HEK293 (cell line): ENCODE measurements around the gene SEMA6A.
A peak's percentile ranks its signal among the peaks of the same experiment; 100 is the strongest.

Source experiments
- EGR2 ChIP-seq: fragments of 450-650 bp; formaldehyde crosslinking; IDR thresholded peaks from 2 replicates; pipeline ENCODE4 v1.5.1; 2016; ENCODE audit warnings: low read depth, missing biosample characterization, missing genetic modification characterization
- HOXC10 ChIP-seq: sonication (generic); formaldehyde crosslinking; IDR thresholded peaks from 2 replicates; pipeline ENCODE4 v1.8.1; 2023; ENCODE audit warnings: mild to moderate bottlenecking, missing genetic modification reagents
- KLF7 ChIP-seq: fragments of 450-650 bp; formaldehyde crosslinking; IDR thresholded peaks from 2 replicates; pipeline ENCODE4 v1.5.1; 2016; ENCODE audit warnings: missing biosample characterization, missing genetic modification characterization, borderline replicate concordance
- OSR2 ChIP-seq: fragments of 450-650 bp; formaldehyde crosslinking; IDR thresholded peaks from 2 replicates; pipeline ENCODE4 v1.5.1; 2016; ENCODE audit warnings: missing biosample characterization, missing genetic modification characterization
- RBAK ChIP-seq: fragments of 450-650 bp; formaldehyde crosslinking; IDR thresholded peaks from 2 replicates; pipeline ENCODE4 v1.5.1; 2016; ENCODE audit warnings: missing biosample characterization, missing genetic modification characterization
- SP7 ChIP-seq: fragments of 450-650 bp; formaldehyde crosslinking; IDR thresholded peaks from 2 replicates; pipeline ENCODE4 v1.5.1; 2016; ENCODE audit warnings: missing biosample characterization, missing genetic modification characterization
- WT1 ChIP-seq: fragments of 450-650 bp; formaldehyde crosslinking; IDR thresholded peaks from 2 replicates; pipeline ENCODE4 v1.5.1; 2016; ENCODE audit warnings: missing biosample characterization, missing genetic modification characterization
- ZBTB20 ChIP-seq: fragments of 450-650 bp; formaldehyde crosslinking; IDR thresholded peaks from 2 replicates; pipeline ENCODE4 v1.5.1; 2016; ENCODE audit warnings: missing biosample characterization, missing genetic modification characterization
- ZBTB48 ChIP-seq: fragments of 450-650 bp; formaldehyde crosslinking; IDR thresholded peaks from 2 replicates; pipeline ENCODE4 v1.5.1; 2016; ENCODE audit warnings: missing biosample characterization, missing genetic modification characterization
- ZFHX2 ChIP-seq: fragments of 450-650 bp; formaldehyde crosslinking; conservative IDR thresholded peaks from 2 replicates; pipeline ENCODE4 v1.5.1; 2016; ENCODE audit warnings: missing biosample characterization, missing genetic modification characterization
- ZFP37 ChIP-seq: fragments of 450-650 bp; formaldehyde crosslinking; IDR thresholded peaks from 2 replicates; pipeline ENCODE4 v1.5.1; 2016; ENCODE audit warnings: missing biosample characterization, missing genetic modification characterization
- ZFP69B ChIP-seq: fragments of 450-650 bp; formaldehyde crosslinking; IDR thresholded peaks from 2 replicates; pipeline ENCODE4 v1.5.1; 2016; ENCODE audit warnings: missing biosample characterization, missing genetic modification characterization
- ZNF184 ChIP-seq: fragments of 450-650 bp; IDR thresholded peaks from 2 replicates; pipeline ENCODE4 v1.5.1; 2018; ENCODE audit warnings: missing biosample characterization, mild to moderate bottlenecking, missing genetic modification characterization
- ZNF211 ChIP-seq: fragments of 450-650 bp; formaldehyde crosslinking; IDR thresholded peaks from 2 replicates; pipeline ENCODE4 v1.5.1; 2016; ENCODE audit warnings: low read depth, missing biosample characterization, missing genetic modification characterization
- ZNF366 ChIP-seq: fragments of 450-650 bp; formaldehyde crosslinking; conservative IDR thresholded peaks from 2 replicates; pipeline ENCODE4 v1.5.1; 2016; ENCODE audit warnings: missing biosample characterization, missing genetic modification characterization
- ZNF561 ChIP-seq: fragments of 450-650 bp; IDR thresholded peaks from 2 replicates; pipeline ENCODE4 v1.5.1; 2018; ENCODE audit warnings: missing biosample characterization, missing genetic modification characterization, borderline replicate concordance
- ZNF571 ChIP-seq: fragments of 450-650 bp; formaldehyde crosslinking; IDR thresholded peaks from 2 replicates; pipeline ENCODE4 v1.5.0; 2017; ENCODE audit warnings: missing biosample characterization, missing genetic modification characterization
- ZNF629 ChIP-seq: fragments of 450-650 bp; formaldehyde crosslinking; IDR thresholded peaks from 2 replicates; pipeline ENCODE4 v1.5.1; 2017; ENCODE audit warnings: missing biosample characterization, missing genetic modification characterization
- ZNF664 ChIP-seq: fragments of 450-650 bp; formaldehyde crosslinking; IDR thresholded peaks from 2 replicates; pipeline ENCODE4 v1.5.1; 2016; ENCODE audit warnings: missing biosample characterization, missing genetic modification characterization
- TF ChIP-seq, protein P1 (sequence below): fragments of 450-650 bp; formaldehyde crosslinking; IDR thresholded peaks from 2 replicates; pipeline ENCODE4 v1.5.1; 2016; ENCODE audit warnings: missing biosample characterization, missing genetic modification characterization
- TF ChIP-seq, protein P2 (sequence below): fragments of 450-650 bp; formaldehyde crosslinking; IDR thresholded peaks from 2 replicates; pipeline ENCODE4 v1.5.1; 2017; ENCODE audit warnings: missing biosample characterization, missing genetic modification characterization
- TF ChIP-seq, protein P3 (sequence below): fragments of 450-650 bp; IDR thresholded peaks from 2 replicates; pipeline ENCODE4 v1.5.1; 2018; ENCODE audit warnings: missing biosample characterization, mild to moderate bottlenecking, missing genetic modification characterization
- TF ChIP-seq, protein P4 (sequence below): fragments of 450-650 bp; formaldehyde crosslinking; IDR thresholded peaks from 2 replicates; pipeline ENCODE4 v1.5.1; 2016; ENCODE audit warnings: missing biosample characterization, missing genetic modification characterization
- TF ChIP-seq, protein P5 (sequence below): fragments of 450-650 bp; formaldehyde crosslinking; IDR thresholded peaks from 2 replicates; pipeline ENCODE4 v1.5.1; 2017; ENCODE audit warnings: missing biosample characterization, missing genetic modification characterization
- TF ChIP-seq, protein P6 (sequence below): fragments of 450-650 bp; formaldehyde crosslinking; IDR thresholded peaks from 2 replicates; pipeline ENCODE4 v1.5.1; 2016; ENCODE audit warnings: missing biosample characterization, missing genetic modification characterization
- TF ChIP-seq, protein P7 (sequence below): fragments of 450-650 bp; formaldehyde crosslinking; IDR thresholded peaks from 2 replicates; pipeline ENCODE4 v1.5.1; 2016; ENCODE audit warnings: missing biosample characterization, missing genetic modification characterization
- TF ChIP-seq, protein P8 (sequence below): fragments of 450-650 bp; formaldehyde crosslinking; IDR thresholded peaks from 2 replicates; pipeline ENCODE4 v1.5.1; 2017; ENCODE audit warnings: missing biosample characterization, missing genetic modification characterization

The SEMA6A gene

DNA sequence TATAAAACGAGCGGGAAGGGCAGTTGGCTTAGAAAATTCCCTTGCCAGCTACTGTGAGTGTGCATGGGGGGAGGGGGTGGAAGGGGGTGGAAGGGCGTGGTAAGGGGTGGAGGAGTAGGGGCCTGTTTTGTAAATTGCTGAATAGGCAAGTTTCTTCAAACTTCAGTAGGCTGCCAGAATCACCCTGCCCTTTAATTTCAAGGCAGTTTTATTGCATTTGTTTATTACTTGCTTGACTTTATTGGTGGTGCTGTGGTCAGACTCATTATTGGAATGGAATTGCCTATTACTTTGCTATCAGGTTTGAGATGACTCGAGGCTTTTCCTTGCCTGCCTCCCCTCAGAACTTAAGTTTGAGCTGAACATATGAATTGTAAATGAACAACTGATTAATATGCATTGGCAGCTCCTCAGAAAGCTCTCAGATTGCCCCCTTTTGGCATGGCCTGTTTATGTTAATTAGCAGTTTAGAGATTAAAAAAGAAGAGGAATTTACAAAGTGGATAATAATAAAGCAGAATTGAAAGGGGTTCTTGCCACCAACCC lies 76.0 kb downstream of the SEMA6A start (continued):
- TF ChIP-seq ZNF571 (tag by site-specific recombination) (no peak), RBAK (no peak), SP7 (tag by site-specific recombination) (peak; percentile 44; the same call in 1 of the 2 replicates), ZFP37 (tag by site-specific recombination) (no peak), KLF7 (tag by site-specific recombination) (peak; percentile 80; the same call in 1 of the 2 replicates), HOXC10 (CRISPR knock-in tag) (no peak), ZNF366 (tag by site-specific recombination) (no peak), ZNF664 (tag by site-specific recombination) (no peak), ZFHX2 (tag by site-specific recombination) (0 out of 2 replicates have a peak, but pooled peaks have one; percentile 29), ZNF211 (tag by site-specific recombination) (no peak), EGR2 (tag by site-specific recombination) (0 out of 2 replicates have a peak, but pooled peaks have one; percentile 26), OSR2 (tag by site-specific recombination) (peak; percentile 49; the same call in 1 of the 2 replicates), ZNF561 (no peak), ZFP69B (tag by site-specific recombination) (no peak), ZBTB20 (peak; percentile 78), ZNF629 (no peak), ZNF184 (no peak), ZBTB48 (peak; percentile 18; the same call in 1 of the 2 replicates), WT1 (tag by site-specific recombination) (0 out of 2 replicates have a peak, but pooled peaks have one; percentile 14)
- TF ChIP-seq, protein P1, sequence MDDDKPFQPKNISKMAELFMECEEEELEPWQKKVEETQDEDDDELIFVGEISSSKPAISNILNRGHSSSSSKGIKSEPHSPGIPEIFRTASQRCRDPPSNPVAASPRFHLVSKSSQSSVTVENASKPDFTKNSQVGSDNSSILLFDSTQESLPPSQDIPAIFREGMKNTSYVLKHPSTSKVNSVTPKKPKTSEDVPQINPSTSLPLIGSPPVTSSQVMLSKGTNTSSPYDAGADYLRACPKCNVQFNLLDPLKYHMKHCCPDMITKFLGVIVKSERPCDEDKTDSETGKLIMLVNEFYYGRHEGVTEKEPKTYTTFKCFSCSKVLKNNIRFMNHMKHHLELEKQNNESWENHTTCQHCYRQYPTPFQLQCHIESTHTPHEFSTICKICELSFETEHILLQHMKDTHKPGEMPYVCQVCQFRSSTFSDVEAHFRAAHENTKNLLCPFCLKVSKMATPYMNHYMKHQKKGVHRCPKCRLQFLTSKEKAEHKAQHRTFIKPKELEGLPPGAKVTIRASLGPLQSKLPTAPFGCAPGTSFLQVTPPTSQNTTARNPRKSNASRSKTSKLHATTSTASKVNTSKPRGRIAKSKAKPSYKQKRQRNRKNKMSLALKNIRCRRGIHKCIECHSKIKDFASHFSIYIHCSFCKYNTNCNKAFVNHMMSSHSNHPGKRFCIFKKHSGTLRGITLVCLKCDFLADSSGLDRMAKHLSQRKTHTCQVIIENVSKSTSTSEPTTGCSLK = no peak
- TF ChIP-seq, protein P2, sequence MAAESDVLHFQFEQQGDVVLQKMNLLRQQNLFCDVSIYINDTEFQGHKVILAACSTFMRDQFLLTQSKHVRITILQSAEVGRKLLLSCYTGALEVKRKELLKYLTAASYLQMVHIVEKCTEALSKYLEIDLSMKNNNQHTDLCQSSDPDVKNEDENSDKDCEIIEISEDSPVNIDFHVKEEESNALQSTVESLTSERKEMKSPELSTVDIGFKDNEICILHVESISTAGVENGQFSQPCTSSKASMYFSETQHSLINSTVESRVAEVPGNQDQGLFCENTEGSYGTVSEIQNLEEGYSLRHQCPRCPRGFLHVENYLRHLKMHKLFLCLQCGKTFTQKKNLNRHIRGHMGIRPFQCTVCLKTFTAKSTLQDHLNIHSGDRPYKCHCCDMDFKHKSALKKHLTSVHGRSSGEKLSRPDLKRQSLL (tag by site-specific recombination) = no peak
- TF ChIP-seq, protein P3, sequence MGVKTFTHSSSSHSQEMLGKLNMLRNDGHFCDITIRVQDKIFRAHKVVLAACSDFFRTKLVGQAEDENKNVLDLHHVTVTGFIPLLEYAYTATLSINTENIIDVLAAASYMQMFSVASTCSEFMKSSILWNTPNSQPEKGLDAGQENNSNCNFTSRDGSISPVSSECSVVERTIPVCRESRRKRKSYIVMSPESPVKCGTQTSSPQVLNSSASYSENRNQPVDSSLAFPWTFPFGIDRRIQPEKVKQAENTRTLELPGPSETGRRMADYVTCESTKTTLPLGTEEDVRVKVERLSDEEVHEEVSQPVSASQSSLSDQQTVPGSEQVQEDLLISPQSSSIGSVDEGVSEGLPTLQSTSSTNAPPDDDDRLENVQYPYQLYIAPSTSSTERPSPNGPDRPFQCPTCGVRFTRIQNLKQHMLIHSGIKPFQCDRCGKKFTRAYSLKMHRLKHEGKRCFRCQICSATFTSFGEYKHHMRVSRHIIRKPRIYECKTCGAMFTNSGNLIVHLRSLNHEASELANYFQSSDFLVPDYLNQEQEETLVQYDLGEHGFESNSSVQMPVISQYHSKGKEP (tag by site-specific recombination) = peak; percentile 86
- TF ChIP-seq, protein P4, sequence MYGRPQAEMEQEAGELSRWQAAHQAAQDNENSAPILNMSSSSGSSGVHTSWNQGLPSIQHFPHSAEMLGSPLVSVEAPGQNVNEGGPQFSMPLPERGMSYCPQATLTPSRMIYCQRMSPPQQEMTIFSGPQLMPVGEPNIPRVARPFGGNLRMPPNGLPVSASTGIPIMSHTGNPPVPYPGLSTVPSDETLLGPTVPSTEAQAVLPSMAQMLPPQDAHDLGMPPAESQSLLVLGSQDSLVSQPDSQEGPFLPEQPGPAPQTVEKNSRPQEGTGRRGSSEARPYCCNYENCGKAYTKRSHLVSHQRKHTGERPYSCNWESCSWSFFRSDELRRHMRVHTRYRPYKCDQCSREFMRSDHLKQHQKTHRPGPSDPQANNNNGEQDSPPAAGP (tag by site-specific recombination) = no peak
- TF ChIP-seq, protein P5, sequence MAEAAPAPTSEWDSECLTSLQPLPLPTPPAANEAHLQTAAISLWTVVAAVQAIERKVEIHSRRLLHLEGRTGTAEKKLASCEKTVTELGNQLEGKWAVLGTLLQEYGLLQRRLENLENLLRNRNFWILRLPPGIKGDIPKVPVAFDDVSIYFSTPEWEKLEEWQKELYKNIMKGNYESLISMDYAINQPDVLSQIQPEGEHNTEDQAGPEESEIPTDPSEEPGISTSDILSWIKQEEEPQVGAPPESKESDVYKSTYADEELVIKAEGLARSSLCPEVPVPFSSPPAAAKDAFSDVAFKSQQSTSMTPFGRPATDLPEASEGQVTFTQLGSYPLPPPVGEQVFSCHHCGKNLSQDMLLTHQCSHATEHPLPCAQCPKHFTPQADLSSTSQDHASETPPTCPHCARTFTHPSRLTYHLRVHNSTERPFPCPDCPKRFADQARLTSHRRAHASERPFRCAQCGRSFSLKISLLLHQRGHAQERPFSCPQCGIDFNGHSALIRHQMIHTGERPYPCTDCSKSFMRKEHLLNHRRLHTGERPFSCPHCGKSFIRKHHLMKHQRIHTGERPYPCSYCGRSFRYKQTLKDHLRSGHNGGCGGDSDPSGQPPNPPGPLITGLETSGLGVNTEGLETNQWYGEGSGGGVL (tag by site-specific recombination) = peak; percentile 47; the same call in 1 of the 2 replicates
- TF ChIP-seq, protein P6, sequence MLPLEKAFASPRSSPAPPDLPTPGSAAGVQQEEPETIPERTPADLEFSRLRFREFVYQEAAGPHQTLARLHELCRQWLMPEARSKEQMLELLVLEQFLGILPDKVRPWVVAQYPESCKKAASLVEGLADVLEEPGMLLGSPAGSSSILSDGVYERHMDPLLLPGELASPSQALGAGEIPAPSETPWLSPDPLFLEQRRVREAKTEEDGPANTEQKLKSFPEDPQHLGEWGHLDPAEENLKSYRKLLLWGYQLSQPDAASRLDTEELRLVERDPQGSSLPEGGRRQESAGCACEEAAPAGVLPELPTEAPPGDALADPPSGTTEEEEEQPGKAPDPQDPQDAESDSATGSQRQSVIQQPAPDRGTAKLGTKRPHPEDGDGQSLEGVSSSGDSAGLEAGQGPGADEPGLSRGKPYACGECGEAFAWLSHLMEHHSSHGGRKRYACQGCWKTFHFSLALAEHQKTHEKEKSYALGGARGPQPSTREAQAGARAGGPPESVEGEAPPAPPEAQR (tag by site-specific recombination) = no peak
- TF ChIP-seq, protein P7, sequence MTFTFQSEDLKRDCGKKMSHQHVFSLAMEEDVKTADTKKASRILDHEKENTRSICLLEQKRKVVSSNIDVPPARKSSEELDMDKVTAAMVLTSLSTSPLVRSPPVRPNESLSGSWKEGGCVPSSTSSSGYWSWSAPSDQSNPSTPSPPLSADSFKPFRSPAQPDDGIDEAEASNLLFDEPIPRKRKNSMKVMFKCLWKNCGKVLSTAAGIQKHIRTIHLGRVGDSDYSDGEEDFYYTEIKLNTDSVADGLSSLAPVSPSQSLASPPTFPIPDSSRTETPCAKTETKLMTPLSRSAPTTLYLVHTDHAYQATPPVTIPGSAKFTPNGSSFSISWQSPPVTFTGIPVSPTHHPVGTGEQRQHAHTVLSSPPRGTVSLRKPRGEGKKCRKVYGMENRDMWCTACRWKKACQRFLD (tag by site-specific recombination) = no peak
- TF ChIP-seq, protein P8, sequence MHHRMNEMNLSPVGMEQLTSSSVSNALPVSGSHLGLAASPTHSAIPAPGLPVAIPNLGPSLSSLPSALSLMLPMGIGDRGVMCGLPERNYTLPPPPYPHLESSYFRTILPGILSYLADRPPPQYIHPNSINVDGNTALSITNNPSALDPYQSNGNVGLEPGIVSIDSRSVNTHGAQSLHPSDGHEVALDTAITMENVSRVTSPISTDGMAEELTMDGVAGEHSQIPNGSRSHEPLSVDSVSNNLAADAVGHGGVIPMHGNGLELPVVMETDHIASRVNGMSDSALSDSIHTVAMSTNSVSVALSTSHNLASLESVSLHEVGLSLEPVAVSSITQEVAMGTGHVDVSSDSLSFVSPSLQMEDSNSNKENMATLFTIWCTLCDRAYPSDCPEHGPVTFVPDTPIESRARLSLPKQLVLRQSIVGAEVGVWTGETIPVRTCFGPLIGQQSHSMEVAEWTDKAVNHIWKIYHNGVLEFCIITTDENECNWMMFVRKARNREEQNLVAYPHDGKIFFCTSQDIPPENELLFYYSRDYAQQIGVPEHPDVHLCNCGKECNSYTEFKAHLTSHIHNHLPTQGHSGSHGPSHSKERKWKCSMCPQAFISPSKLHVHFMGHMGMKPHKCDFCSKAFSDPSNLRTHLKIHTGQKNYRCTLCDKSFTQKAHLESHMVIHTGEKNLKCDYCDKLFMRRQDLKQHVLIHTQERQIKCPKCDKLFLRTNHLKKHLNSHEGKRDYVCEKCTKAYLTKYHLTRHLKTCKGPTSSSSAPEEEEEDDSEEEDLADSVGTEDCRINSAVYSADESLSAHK (tag by site-specific recombination) = peak; percentile 21; the same call in 1 of the 2 replicates
